OCI-LY3 (cell line): ENCODE measurements around the gene PPM1K.

Experiments
- H2AFZ ChIP-seq: fragments of 200-600, 300-600 bp; shearing (Covaris generic); 2 replicates; pipeline ENCODE4 v1.6.0; 2014; ENCODE audit warnings: antibody characterized with exemption, low read depth, low read length
- H3K27ac ChIP-seq: fragments of 200-600, 300-600 bp; sonication (generic); 2 replicates; pipeline ENCODE4 v1.5.1; 2014; ENCODE audit warnings: mild to moderate bottlenecking, low read length, moderate library complexity, mixed read lengths
- H3K27me3 ChIP-seq: fragments of 200-600, 300-600 bp; sonication (generic); 2 replicates; pipeline ENCODE4 v1.6.1; 2014; ENCODE audit warnings: low read depth, low read length, mixed read lengths
- H3K36me3 ChIP-seq: fragments of 200-600, 300-600 bp; sonication (generic); replicated peaks from 2 replicates; pipeline ENCODE3; 2014; ENCODE audit warnings: low read depth, low read length, mixed read lengths
- H3K4me1 ChIP-seq: fragments of 300-600, 200-600 bp; sonication (generic); 2 replicates; pipeline ENCODE4 v1.6.1; 2014; ENCODE audit warnings: low read length, mixed read lengths
- H3K4me2 ChIP-seq: fragments of 200-600, 300-600 bp; sonication (generic); 2 replicates; pipeline ENCODE4 v1.6.1; 2014; ENCODE audit warnings: low read length, mixed read lengths
- H3K4me3 ChIP-seq: fragments of 300-600, 200-600 bp; sonication (generic); 2 replicates; pipeline ENCODE4 v1.5.1; 2014; ENCODE audit warnings: antibody characterized with exemption, mild to moderate bottlenecking, low read length, moderate library complexity
- H3K79me2 ChIP-seq: fragments of 300-600, 200-600 bp; shearing (Covaris generic); 2 replicates; pipeline ENCODE4 v1.6.1; 2014; ENCODE audit warnings: mild to moderate bottlenecking, low read length, mixed read lengths
- H3K9ac ChIP-seq: fragments of 300-600, 200-600 bp; shearing (Covaris generic); 2 replicates; pipeline ENCODE4 v1.6.0; 2014; ENCODE audit warnings: mild to moderate bottlenecking, low read length, moderate library complexity
- H3K9me3 ChIP-seq: fragments of 200-600, 300-600 bp; shearing (Covaris generic); 2 replicates; pipeline ENCODE4 v1.6.1; 2014; ENCODE audit warnings: low read length, mixed read lengths; ENCODE audit not compliant: insufficient read depth
- H4K20me1 ChIP-seq: fragments of 200-600, 300-600 bp; sonication (generic); 2 replicates; pipeline ENCODE4 v1.6.1; 2016; ENCODE audit warnings: low read length, mixed read lengths; ENCODE audit not compliant: insufficient read depth
- CTCF ChIP-seq: fragments of 200-600, 300-600 bp; sonication (generic); IDR thresholded peaks from 2 replicates; pipeline ENCODE4 v1.5.1; 2014; ENCODE audit warnings: antibody characterized with exemption, low read length, low read depth
- EZH2phosphoT487 ChIP-seq: fragments of 200-600 bp; shearing (Covaris generic); IDR thresholded peaks from 2 replicates; pipeline ENCODE4 v1.6.1; 2018; ENCODE audit warnings: antibody characterized with exemption, mixed run types, low read depth

PPM1K gene

DNA sequence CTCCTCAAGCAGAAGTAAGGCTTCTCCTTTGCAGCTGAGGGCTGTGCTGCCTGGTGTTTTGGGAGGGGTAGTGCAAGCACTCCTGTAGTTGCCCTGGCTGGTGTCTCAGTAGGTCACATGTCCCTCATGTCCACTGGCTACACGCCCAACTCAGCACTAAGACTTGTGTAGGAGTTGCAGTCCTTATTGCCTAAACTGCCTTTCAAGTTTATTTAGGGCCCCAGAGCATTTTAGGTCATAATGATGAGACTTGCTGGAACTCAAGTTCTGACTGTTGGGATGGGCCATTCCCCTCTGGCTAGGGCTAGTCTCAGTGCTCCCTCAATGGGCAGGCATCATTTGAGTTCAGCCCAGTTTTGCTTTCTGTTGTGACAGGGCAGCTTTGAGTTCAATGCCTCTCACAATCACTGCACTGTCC lies 44.1 kb downstream of the PPM1K start:
- H3K9me3 ChIP-seq = no peaks in the 10 kb centered on the region
- no peaks in the 10 kb centered on the region for H3K27me3 ChIP-seq
- H3K4me1 ChIP-seq = peaks cover 5% of the 10 kb centered on the region
- H3K4me3 ChIP-seq = no peak overlapping the region
- TF ChIP-seq CTCF = no peak
- no peak for TF ChIP-seq EZH2phosphoT487
- no peak overlapping the region for H2AFZ ChIP-seq
- H4K20me1 ChIP-seq = no peaks in the 10 kb centered on the region
- H3K79me2 ChIP-seq = no peaks in the 10 kb centered on the region
- H3K4me2 ChIP-seq = no peak overlapping the region
- H3K36me3 ChIP-seq = no peaks in the 10 kb centered on the region
- no peak overlapping the region for H3K27ac ChIP-seq
- H3K9ac ChIP-seq = no peak overlapping the region

DNA sequence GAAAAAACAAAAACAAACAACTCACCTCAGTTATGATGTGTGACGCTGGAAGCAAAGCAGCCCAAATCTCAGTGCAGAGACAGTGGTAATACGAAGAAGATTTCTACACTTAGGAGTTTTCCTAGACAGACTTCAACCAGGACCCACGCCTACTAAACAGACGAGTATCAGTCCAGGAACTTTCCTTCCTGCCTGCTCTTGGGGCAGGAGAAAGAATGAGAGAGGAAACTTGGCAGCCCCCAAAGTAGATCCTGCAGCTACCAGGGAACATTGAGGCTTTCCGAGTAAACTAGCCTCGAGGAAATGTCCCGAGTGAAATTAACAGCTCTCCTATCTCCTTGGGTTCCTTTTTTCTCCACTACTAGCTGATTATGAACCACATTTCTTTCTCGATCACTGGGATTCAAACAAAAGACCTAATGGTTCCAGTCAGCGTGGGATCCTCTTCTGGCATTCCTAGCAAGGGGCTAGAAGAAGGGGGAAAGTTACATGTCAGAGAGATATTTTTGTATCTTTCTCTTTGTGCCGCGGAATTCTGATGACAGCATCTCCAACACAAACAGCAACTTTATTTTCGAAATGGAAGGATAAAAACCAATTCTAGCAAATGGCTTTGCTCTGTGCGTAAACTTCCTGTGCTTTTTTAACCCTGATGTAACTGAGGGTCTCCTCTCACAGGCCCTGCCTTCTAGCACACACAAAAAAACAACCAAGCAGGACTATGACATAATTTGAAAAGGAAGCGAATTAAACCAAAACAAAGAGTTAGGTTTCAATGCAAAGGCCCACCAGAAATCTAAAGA lies 53.2 kb downstream of the PPM1K start:
- Histone ChIP-seq H4K20me1 (no peaks in the 10 kb centered on the region), H3K27ac (no peak overlapping the region), H3K4me1 (peaks cover under 1% of the 10 kb centered on the region; the same call in 1 of the 2 replicates), H3K27me3 (no peaks in the 10 kb centered on the region), H3K9ac (no peak overlapping the region), H3K9me3 (no peaks in the 10 kb centered on the region), H2AFZ (0 out of 2 replicates have a peak overlapping the region, but pooled peaks have one; percentile 17), H3K4me3 (no peak overlapping the region), H3K4me2 (no peak overlapping the region), H3K36me3 (no peaks in the 10 kb centered on the region), H3K79me2 (no peaks in the 10 kb centered on the region)
- no peak for TF ChIP-seq EZH2phosphoT487
- no peak for TF ChIP-seq CTCF

DNA sequence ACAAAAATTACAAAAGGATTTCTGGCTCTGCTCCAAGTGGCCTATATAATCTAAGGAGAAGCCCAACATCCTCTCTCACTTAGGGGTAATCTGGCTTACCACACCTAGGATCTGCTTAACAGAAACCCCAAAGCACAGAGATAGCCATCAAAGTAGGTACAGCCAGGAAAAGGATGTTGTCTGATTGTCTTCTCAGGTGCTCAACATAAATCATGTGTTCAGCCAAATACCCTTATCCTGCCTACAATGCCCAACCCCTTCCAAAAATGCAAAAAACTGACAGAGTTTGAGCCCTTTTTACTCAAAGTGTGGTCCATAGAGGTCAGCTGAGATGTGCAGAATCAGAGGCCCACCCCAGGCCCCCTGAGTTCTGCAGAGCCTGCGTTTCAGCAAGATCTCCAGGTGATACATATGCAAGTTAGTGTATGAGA lies 53.9 kb downstream of the PPM1K start:
- Histone ChIP-seq H3K4me1 (peaks cover 7% of the 10 kb centered on the region), H3K9ac (no peak overlapping the region), H3K79me2 (no peaks in the 10 kb centered on the region), H3K9me3 (no peaks in the 10 kb centered on the region), H3K27me3 (no peaks in the 10 kb centered on the region), H3K4me3 (no peak overlapping the region), H3K4me2 (no peak overlapping the region), H3K27ac (no peak overlapping the region), H2AFZ (0 out of 2 replicates have a peak overlapping the region, but pooled peaks have one; percentile 17), H3K36me3 (no peaks in the 10 kb centered on the region), H4K20me1 (no peaks in the 10 kb centered on the region)
- TF ChIP-seq EZH2phosphoT487 (no peak), CTCF (no peak)

- Histone ChIP-seq H3K9me3 (no peaks in the 10 kb centered on the region), H2AFZ (no peak overlapping the region), H3K4me1 (peaks cover 11% of the 10 kb centered on the region), H3K4me3 (no peak overlapping the region), H3K36me3 (no peaks in the 10 kb centered on the region), H3K27me3 (no peaks in the 10 kb centered on the region), H4K20me1 (no peaks in the 10 kb centered on the region), H3K9ac (no peak overlapping the region), H3K79me2 (no peaks in the 10 kb centered on the region), H3K27ac (no peak overlapping the region), H3K4me2 (no peak overlapping the region)
- no peak for TF ChIP-seq CTCF
- TF ChIP-seq EZH2phosphoT487 = no peak
Observed at GRCh38 chr4:88227734-88228133, 56.6 kb downstream of the PPM1K start.
